Measurements from ENCODE around the gene PKIG.
"Not testable (repeated sequence)": the region's sequence is repeated elsewhere in the genome, so short reads cannot be mapped to it uniquely, and the experiment has no call there.

Gene PKIG

GRCh38 chr20:44642203-44643153 lies 60.1 kb downstream of the PKIG start:
- DNase-seq (ENCODE audit: low read depth) = no peak

DNA sequence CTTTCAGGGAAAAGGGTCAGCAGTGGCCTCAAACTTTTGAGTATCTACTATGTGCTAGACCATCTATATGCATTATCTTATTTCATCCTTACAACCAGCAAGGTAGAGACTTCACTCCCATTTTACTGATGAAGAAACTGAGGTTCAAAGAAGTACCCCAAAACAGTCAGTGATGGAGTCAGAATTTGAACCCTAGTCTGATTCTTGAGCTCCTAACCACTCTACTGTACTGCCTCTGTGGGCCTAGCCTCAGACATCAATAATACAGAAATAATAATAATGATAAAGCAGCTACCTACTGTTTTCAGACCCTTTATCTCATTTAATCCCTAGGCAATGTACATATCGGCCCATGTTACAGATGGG lies 60.8 kb downstream of the PKIG start:
- DNase-seq (ENCODE audit: low read depth) = no peak

- no peak for DNase-seq (ENCODE audit: low read depth)
These were observed 61.3 kb downstream of the PKIG start for GRCh38 chr20:44643596-44644229.

- no peak for DNase-seq (ENCODE audit: low read depth)
These were observed 61.8 kb downstream of the PKIG start for GRCh38 chr20:44644230-44644617.

DNA sequence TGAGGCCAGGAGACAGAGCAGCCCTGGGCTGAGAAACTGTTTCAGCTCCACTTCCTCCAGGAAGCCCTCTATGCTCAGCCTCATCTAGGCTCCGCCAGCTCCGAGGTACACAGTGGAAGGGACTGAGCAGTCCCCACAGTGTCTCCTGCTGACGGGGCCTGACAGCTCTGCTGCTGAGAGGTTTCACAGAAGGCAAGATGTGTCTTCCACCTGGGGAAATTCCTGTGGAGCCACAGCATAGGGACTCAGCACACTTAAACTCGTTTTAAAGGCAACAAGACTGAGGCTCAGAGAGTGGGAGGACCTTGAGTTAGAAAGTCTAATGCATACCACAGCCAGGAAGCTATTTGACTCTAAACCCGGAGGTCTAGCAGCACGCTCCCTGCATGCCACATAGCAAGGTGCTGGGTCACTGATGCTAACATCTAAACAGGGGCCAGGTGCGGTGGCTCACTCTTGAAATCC lies 62.3 kb downstream of the PKIG start:
- no peak for DNase-seq (ENCODE audit: low read depth)

DNA sequence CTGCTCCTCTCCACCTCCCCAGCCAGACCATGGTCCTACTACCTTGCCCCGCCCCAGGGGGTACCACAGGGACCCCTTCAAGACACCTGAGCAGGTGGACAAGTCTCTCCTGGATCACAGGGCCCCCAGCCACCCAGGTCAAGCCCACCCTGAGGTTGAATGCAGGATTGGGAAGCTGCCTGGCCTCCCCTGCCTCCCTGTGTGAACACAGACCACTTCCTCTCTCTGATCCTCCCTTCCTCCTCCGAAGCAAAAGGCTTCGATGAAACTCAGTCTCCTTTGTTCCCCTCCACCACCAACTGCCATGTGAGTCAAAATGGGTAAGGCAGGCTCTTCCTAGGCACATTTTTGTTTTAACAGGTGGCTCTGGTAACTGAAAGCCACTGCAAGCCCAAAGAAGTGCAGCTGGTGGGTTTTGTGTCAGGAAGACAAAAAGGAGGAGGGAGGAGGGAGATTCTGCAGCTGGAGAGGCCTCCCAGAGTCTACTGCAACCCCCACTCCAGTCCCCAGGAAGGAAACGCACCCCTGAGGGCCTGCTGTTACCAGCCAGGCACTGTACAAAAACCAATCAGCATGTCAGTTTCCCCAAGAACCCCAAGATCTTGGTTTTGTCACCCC lies 63.8 kb downstream of the PKIG start:
- no peak for DNase-seq (ENCODE audit: low read depth)

DNA sequence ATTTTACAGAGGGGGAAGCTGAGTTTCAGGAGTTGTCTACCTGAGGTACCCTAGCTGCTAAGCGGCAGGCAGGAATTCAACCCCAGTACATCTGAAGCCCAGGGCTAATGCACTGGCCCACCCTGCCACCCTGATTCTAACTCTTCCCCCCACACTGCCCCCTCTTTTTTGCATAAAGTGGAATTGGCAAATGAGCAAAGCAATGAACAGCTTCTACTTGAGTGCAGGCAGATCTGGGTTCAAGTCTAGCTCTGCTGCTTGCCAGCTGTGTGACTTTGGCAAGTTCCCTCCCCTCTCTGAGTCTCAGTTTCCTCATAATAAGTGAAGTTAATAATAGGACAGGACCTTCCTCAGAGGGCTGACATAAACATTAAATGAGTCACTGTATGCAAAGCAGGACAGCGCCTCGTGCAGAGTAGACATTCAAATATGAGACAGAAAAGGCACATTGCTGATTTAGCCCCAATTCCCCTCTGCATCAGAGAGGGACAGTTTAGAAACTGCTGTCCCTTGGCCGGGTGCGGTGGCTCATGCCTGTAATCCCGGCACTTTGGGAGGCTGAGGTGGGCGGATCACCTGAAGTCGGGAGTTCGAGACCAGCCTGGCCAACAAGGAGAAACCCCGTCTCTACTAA lies 64.4 kb downstream of the PKIG start:
- DNase-seq (ENCODE audit: low read depth) = no peak

DNA sequence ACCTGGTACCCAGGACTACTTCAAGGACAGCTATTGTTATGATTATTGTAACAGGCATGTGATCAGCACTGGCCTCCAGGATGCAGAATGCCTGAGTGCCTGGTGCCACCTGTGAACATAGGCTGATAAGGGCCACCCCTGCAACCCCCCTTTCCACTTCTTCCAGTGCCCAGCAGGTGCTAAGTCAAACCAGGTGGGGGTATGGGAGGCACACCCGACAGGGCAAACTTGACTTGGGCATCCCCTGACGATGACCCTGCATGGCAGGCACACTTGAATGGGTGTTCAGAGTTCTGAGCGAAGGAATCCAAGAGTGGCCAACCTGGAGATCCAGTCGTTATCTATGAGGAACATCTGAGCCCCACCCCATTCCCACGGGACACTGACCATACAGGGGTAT lies 65.7 kb downstream of the PKIG start:
- no peak for DNase-seq (ENCODE audit: low read depth)

DNA sequence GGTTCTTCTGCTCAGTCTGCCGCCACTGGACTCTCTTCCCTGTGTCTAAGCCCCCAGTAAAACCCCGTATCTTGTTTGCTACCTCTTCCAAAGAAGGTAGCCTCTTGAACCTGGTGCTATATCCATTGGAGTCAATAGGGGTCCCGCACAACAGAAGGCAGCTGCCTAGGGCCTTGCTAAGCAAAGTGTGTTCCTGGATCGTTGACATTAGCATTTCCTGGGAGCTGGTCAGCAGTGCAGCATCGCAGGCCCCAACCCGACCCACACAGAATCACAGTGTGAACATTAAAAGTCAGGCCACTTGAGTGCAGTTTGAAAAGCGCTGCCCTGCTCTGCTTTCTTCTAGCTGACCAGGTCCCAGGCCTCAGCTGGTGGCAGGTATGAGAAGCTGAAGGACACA lies 66.2 kb downstream of the PKIG start:
- no peak for DNase-seq (ENCODE audit: low read depth)

- no peak for DNase-seq (ENCODE audit: low read depth)
These were observed 66.7 kb downstream of the PKIG start for GRCh38 chr20:44649126-44649525.

DNA sequence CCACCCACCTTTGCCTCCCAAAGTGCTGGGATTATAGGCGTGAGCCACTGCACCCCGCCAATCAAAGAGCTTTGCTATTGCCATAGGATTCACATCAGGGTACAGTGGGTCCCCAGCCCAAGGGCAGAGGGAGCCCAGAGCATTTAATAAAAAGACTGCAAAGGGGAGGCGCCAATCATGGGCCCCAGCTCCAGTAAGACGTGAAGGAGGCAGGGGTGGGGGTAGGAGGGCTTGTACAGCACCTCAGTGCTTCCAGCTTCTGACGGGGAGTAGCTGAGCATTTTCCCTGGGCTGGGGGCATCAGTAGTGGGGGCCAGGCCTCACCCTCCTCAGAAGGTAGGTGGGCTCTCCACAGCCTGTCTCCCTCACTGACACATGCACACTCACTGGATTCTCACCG lies 67.6 kb downstream of the PKIG start:
- no peak for DNase-seq (ENCODE audit: low read depth)

GRCh38 chr20:44650771-44651433 lies 68.5 kb downstream of the PKIG start:
- no peak for DNase-seq (ENCODE audit: low read depth)

GRCh38 chr20:44651434-44651683 lies 69.0 kb downstream of the PKIG start:
- DNase-seq (ENCODE audit: low read depth) = no peak

DNA sequence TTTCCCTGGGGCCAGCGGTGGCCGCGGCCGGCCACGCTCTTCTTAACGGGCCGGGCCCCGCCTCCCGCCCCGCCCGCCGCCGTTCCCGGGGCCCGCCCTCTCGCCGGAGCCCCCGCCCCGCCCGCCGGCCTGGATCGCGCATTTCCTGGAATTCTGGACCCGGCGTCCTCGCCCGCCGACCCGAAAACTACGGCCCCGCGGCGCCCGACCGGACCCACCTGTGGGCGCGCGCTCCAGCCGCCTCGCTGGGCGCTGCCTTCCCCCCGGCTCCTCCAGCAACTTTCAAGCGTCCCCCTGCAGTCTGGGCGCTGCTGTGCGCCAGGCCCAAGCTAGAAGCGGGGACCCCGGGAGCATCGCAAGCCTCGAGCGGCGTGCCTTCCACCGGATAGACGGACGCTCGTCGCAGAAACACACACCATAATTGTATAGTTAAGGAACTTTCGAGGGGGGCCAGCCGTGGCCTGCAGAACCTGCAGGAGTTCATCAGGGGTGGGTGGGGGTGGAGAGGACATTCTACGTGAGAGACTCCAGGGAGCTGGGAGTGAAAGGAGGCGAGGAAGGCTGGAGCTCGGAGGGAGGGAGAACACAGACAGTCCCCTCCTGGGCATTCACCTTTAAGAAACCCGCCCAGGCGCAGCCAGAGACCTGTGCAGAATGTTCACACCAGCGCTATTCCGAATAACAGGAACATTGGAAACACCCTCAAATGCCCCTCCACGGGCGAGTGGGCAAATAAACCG lies 69.5 kb downstream of the PKIG start, which contains the start of gene ADA:
Gene ADA (minus strand): TSS at position 16 of the 740 bp plus-strand sequence. CDS start 92 bp downstream, outside the sequence.
- peak; percentile 41 for DNase-seq (ENCODE audit: low read depth)

DNA sequence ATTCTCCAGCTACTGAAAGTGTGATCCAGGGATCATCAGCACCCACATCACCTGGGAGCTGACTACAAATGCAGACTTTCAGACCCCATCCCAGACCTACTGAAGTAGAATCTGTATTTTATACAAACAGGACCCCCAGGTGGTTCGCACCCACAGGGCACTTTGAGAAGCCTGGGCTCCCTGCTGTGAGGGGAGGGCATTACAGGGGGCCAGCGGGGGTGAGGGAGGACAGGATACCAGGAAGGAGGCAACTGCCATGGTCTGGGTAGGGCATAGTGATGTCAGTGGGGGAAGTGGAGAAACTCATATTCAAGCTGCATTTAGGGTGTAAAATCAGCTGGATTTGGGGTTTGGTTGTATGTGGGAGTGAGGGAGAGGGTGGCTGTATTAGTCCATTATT lies 71.2 kb downstream of the PKIG start:
- no peak for DNase-seq (ENCODE audit: low read depth)

DNA sequence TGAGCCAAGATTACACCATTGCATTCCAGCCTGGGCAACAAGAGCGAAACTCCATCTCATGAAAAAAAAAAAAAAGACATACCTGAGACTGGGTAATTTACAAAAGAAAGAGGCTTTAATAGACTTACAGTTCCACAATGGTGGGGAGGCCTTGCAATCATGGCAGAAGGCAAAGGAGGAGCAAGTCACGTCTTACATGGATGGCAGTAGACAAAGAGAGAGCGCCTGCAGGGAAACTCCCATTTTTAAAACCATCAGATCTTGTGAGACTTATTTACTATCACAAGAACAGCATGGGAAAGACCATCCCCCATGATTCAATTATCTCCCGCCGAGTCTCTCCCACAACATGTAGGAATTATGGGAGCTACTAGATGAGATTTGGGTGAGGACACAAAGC lies 71.8 kb downstream of the PKIG start:
- not testable (repeated sequence) for DNase-seq (ENCODE audit: low read depth)

DNA sequence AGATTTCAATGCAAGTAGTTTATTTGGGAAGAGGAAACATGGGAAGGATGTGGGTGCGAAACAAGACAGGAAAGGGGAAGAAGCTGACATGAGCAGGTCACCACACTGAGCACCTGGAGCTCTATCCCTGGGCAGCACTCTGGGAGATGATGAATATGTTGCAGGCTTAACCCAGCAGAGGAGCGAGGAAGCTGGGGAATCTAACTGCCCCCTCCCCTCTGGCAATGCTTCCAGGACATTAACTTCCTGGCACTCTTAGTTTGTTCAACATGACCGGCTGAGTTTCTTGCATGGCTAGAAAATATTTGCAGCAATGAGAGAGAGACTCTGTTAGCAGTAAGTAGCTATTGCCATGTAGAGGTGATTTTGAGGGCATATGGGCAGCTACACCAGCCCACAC lies 74.1 kb downstream of the PKIG start:
- DNase-seq (ENCODE audit: low read depth) = no peak

GRCh38 chr20:44657875-44658274 lies 75.5 kb downstream of the PKIG start:
- DNase-seq (ENCODE audit: low read depth) = no peak

DNA sequence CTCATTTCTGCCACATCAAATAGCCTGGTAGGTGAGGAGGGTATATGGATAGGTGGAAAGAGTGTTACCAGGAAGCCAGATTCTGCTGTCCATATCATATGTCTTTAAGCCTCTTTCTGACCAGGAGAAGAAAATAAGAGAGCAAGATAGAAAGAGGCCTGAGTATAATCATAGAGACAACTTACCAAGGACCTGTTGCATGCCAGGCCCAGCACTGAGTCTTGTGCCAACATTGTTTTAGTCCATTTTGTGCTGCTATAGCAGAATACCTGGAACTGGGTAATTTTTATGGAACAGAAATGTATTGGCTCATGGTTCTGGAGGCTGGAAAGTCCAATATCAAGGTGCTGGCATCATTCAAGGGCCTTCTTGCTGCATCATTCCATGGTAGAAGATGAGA lies 76.4 kb downstream of the PKIG start:
- DNase-seq (ENCODE audit: low read depth) = no peak

- DNase-seq (ENCODE audit: low read depth) = no peak
These were observed 77.6 kb downstream of the PKIG start for GRCh38 chr20:44659931-44660330.

GRCh38 chr20:44660581-44660980 lies 78.2 kb downstream of the PKIG start:
- DNase-seq (ENCODE audit: low read depth) = no peak
